Measurements from ENCODE around the gene SDS. TPM values are rescaled to one million over a fixed set of nuclear protein-coding genes. Genes with fewer than 3 reads are reported as not detected.

SDS gene
- total RNA-seq, 1 donor from 2014 or later = not detected

GRCh38 chr12:113424915-113425823, 21.5 kb upstream of the SDS start:
- DNase-seq = peak; percentile 51

DNA sequence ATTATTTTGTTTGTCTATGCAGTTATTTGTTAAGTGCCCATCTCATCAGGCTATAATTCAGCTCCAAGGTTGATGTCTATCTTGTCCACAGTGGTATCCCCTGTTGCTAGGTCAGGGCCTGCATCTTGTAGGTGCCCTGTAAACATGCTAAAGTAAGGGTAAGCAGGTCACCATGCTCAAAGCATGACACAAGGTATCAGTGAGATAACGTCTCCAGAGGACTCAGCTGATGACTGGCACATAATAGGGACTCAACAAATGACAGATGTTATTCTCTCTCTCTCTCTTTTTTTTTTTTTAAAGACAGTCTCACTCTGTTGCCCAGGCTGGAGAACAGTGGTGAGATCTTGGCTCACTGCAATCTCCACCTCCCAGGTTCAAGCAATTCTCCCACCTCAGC, 20.8 kb upstream of the SDS start:
- DNase-seq = no peak

GRCh38 chr12:113422886-113423669, 19.4 kb upstream of the SDS start:
- no peak for DNase-seq

GRCh38 chr12:113422030-113422885, 18.6 kb upstream of the SDS start, which contains the start of gene SDSL:
SDSL (plus strand) TSS chr12:113422380; CDS start chr12:113427983, 5,603 bp downstream.
- DNase-seq = peak; percentile 50

DNA sequence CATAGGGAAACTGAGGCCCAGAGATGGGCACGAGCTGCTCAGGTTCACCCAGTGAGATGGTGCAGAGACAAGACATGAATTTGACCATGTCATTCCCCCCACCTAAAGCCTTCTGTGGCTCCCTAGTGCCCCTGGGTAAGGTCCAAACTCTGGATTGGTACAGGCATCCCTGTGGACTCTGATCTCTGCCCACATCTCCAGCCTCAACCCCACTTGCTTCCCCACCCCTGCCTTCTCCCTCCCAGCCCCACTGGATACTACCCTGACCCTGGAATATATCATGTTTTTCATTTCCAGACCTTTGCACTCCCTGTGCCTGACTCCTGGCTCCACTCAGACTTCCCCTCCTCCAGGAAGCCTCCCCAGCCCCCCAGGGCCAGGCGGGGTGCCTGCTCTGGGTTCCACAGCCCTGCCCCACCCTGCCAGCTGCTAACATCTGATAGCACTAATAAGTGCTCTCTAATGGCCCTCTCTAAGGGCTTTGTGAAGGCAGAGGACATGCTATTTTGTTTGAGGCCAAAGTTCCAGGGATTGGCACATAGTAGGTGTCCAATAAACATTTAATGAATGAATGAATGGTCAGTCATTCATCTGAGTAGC, 17.4 kb upstream of the SDS start:
- no peak for DNase-seq

DNA sequence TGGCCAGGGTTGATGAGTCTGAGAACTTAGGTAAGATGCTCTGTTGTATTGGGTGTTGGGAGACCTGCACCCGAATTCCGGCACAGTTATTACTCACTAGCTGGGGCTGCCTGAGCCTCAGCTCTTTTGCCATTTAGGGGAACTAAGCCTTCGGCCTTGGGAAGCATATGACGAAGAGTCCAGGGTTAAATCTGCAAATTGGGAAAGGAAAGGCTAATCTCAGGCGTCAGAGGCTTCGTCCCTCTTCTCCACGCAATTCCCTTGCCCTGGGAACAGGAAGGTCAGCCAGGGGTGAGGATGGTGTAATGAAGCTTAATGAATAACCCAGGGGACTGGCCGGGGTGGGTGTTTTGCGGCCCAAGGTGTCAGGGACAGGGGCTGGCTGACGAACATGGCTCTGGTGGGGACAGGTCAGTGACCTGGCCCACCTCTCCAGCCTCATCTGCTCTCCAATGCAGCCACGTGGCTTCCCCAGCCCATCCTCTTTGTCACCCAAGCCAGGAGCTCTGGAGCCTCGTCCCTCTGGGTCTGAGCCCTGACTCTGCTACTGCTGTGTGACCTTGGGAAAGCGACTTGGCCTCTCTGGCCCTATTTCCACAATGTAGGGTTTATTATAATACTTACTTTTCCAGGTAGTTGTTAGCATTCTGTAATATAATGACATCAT, 14.7 kb upstream of the SDS start:
- no peak for DNase-seq

GRCh38 chr12:113416091-113416754, 12.5 kb upstream of the SDS start:
- DNase-seq = no peak

GRCh38 chr12:113414519-113415038, 10.9 kb upstream of the SDS start:
- DNase-seq = no peak

- DNase-seq = no peak
These were observed 9.8 kb upstream of the SDS start for GRCh38 chr12:113413488-113413939.

- no peak for DNase-seq
These were observed 5.9 kb upstream of the SDS start for GRCh38 chr12:113409462-113410124.

GRCh38 chr12:113408756-113409298, 5.1 kb upstream of the SDS start:
- no peak for DNase-seq

DNA sequence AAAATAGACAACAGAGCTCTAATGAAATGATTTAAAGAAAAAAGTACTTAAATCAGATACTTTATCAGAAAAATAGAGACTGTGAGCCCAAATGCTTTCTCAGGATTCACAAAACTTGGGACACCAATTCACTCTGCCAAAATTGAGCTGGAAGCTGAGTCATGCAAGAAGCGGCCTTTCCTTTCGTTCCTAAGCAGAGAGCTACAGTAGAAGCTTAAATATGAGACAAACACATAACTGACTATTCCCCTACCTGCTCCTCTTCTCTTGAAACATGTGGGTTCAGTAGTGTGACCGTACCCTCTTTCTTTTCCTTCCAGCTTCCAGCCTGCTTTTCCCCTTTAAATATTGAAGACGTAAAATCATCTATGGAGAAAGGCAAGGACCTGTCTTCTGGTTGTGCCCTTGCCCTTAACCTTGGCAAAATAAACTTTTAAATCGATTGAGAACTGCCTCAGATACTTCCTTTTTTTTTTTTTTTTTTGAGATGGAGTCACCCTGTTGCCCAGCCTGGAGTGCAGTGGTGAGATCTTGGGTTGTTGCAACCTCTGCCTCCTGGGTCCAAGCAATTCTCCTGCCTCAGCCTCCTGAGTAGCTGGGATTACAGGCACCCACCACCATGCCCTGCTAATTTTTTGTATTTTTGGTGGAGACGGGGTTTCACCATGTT, 4.4 kb upstream of the SDS start:
- DNase-seq = no peak

GRCh38 chr12:113405694-113406093, 2.0 kb upstream of the SDS start:
- no peak for DNase-seq

DNA sequence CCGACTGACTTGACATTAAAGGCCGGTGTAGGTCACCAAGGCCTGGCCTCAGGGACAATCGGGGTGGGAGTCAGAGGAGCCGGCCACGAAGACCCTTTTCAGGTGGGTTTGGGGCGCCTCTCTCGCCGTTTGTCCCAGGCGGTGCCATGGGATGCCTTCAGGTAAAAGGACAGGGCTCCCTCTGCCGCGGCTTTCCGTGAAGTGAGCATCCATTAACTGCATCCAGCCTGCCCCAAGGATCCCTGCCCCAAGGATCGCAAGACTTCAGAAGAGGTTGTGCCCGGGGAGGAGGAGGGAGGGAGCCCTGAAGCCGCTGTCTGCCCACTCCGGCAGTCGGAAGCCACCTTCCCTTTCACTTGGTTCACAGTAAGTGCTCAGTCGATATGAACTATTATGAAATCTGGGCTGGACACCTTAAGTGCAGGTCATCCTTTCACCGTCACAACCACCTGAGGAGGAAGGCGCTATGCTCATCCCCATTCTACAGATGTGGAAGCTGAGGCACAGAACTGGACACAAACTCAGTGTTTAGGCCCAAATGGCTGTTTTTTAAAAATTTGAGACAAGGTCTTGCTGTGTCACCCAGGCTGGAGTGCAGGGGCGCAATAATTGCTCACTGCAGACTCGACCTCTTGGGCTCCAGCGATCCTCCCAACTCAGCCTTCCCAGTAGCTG, 964 bp downstream of the SDS start:
- no peak for DNase-seq

- DNase-seq = no peak
These were observed 2.4 kb downstream of the SDS start for GRCh38 chr12:113401066-113402000.

- DNase-seq = no peak
These were observed 3.3 kb downstream of the SDS start for GRCh38 chr12:113400362-113400761.

- no peak for DNase-seq
These were observed 4.2 kb downstream of the SDS start for GRCh38 chr12:113399490-113399889.
